Middle frontal gyrus (tissue), 1 donor: ENCODE results near the gene CRX.
"Not testable (repeated sequence)": the region's sequence is repeated elsewhere in the genome, so short reads cannot be mapped to it uniquely, and the experiment has no call there.

ENCODE experiments used
- DNase-seq: peaks from one replicate; pipeline ENCODE4 v3.0.0-alpha.2; 2015; ENCODE audit warnings: low spot score; ENCODE audit errors: extremely low spot score

CRX gene

DNA sequence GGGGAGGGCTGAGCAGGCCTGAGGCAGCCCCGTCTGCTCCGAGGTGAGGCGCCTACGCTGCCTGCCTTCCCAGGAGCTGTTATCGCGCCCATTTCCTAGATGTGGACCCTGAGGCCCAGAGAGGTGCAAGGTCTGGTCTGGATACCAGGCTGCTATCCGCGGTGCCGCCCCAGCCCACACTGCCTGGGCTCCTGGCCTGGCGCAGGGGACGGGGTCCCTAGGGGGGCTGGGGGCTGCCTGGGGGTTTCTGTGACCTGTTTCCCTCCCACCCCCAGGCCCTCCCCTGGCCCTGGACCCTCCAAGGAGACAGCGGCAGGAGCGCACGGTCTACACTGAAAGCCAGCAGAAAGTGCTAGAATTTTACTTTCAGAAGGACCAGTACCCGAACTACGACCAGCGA is 38.1 kb downstream of the CRX start:
- DNase-seq, result not testable (repeated sequence)

DNA sequence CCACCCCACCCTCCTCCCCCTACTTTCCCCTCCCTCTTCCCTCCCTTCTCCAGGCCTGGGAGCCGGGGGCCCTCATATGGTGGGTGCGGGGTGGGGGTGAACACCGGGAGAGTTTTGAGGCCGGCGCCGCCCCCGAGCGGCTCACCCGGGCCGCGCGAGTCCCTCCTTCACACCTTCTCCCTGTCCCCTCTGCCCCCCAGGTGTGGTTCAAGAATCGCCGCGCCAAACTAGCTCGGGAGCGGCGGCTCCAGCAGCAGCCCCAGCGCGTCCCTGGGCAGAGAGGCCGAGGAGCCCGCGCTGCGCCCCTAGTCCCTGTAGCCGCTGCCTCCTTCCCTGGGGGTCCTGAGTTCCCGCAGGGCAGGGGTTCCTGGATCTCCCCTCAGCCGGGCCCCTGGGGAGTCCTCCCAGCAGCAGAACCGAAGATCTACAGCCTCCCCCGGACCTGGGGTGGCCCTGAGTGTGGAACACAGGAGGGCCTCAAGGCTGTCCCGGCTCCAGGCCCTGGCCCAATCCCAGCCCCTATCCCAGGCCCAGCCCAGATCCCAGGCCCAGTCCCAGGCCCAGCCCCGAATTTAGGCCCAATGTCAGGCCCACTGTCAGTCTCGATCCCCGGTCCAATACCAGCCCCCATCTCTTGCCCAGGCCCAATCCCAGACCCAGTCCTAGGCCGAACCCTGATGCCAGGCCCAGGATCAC is 39.0 kb downstream of the CRX start:
- no peak for DNase-seq

DNA sequence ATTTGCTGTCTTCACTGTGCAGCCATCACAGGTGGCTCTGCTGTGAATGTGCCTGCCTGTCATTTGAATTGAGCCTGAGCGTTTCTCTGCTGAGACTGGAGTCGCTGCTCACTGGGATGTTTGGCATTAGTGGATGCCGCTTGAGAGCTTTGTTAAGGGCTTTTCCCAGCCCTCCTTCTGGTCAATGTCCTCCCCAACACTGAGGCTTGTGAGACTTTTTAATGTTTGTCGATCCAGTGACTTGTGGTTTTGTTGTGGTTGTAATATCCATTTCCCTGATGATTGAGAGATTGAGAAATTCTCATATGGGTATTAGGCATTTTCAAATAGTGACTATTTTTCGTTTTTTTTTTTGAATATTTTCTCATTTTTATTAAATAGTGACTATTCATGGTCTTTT is 39.9 kb downstream of the CRX start:
- no peak for DNase-seq

DNA sequence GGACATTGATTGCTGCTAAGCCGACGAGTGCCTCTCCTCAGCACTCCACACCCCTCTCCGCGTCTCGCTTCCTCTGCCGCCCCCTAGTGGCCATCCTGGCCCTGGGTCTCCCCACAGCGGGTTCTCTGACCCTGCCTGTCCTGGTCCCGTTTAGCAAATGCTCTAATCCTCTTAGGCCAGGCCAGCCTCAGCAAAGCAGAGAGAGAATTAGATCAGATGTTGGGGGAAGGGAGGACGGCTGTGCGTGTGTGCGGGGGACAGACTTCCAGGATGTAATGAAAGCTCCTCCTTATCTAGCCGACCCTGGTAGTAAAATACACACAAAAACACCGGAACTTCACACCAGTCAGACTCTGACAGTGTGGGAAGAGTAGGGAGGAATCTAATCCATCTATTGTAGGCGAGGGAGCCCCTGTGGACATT is 41.8 kb downstream of the CRX start:
- DNase-seq, result peak; percentile 12

DNA sequence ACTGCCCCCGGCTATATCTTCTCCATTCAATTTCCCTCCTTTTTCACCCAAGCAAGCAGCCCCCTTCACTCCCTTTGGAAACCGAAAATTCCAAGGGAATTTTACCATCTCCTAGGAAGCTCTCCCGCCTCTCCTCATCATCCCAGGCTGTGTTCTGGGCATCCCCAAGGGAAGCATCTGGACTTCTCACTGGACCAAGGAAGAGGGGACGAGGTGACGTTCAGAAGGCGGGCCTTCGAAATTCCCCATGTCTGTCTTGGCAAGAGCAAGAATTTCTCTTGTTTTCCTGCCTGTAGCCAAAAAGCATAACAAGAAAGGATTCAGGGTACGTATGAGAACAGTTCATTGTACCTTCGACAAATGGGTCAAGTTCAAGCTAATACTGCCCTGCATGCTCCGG is 43.4 kb downstream of the CRX start:
- DNase-seq, result no peak

DNA sequence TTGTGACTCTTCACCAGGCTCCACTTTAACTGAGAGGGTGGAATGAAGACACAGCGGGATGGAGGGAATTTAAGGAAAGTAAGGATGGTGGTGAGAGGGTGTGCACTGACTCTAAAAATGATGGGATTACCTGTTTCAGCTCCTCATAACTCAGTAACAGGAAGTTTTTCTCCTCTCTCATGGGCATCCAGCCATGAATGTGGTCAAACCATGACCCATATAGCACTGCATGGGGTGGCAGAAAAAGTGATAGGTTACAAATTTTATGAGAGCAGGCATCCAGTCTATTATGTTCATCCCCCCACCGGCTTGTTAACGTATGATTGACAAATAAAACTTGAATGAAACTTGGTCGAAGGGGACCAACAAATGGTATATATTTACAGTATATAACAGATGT is 57.2 kb downstream of the CRX start:
- DNase-seq, result no peak

DNA sequence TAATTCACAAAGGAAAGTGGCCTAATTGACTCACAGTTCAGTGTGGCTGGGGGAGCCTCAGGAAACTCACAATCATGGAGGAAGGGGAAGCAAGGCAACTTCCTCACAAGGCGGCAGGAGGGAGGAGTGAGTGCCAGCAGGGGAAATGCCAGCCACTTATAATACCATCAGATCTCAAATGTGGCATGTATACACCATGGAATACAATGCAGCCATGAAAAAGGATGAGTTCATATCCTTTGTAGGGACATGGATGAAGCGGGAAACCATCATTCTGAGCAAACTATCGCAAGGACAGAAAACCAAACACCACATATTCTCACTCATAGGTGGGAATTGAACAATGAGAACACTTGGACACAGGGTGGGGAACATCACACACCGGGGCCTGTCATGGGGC is 57.6 kb downstream of the CRX start:
- DNase-seq, result not testable (repeated sequence)

DNA sequence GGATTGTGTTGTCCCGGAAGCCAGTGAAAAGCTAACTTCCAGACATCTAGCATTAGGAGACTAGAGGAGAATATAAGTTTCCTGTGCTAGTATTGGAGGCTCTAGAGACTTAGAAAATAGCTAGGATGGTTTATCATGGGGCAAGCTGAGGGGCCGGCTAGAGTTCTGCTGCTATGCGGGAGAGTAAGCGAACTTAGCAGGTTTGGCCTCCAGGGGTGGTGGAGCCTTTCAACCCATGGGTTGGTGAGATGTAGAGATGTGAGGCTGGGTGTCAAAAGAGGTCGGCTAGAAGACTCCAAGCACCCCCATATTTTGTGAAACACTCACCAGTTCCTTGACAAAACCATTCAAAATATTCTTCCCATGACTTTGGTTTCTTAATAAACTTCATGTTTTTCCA is 60.0 kb downstream of the CRX start:
- no peak for DNase-seq

DNA sequence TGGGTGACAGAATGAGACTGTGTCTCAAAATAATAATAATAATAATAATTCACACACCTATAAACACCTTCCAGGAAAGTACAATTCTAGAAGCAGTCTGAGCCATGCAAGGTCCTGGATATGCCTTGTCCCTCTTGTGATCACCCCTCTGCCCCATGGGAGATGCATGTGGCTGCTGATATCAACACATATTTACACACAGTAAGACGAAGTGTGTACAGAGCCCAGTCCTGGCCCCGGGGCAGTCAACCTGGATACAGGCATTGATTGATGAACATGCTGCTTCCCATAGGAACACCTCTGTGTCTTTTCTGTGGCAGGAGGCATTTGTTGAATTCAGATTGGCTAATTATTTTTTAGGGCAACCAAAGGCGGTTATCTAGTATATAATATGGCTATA is 61.2 kb downstream of the CRX start:
- no peak for DNase-seq

DNA sequence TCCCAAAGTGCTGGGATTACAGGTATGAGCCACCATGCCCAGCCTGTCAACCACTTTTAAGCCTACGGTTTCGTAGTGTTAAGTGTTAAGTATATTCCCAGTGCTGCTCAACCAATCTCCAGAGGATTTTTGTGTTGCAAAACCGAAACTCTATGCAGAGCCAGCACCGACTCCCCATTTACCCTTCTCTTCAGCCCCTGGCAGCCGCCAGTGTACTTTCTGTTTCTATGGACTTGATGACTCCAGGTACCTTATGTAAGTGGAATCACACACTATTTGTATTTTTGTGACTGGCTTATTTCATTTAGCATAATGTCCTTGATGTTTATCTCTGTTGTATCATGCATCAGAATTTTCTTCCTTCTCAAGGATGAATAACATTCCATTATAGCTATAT is 63.3 kb downstream of the CRX start:
- DNase-seq, result no peak

DNA sequence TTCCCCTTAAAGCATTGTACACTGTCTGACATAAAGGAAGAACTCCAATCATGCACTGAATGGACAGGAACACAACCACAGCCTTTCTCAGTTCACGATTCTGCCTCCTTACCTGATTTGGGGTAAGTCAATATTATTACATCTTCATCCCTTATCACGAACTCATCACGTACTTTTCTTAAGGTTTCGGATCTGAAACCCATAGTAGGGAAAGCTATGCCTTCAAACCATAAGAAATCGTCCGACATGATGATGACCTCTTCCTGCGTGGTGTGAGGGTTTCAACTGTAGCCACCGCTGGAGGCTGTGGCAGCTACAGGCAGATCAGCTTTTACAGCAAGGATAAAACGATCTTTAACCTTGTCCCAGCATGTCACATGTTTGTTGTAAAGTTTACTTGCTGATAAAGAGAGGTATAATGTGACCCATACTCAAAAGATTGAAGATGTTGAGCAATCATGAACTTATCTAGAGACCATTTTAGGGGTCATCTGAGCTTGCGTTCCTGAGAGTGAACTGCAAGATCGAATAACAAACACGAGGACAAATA is 64.3 kb downstream of the CRX start, which contains the start of gene SULT2A1:
Gene SULT2A1, minus strand, starts transcription at position 306 of the 550 bp plus-strand sequence. Its CDS starts 58 bp downstream, at position 248.
- no peak for DNase-seq

DNA sequence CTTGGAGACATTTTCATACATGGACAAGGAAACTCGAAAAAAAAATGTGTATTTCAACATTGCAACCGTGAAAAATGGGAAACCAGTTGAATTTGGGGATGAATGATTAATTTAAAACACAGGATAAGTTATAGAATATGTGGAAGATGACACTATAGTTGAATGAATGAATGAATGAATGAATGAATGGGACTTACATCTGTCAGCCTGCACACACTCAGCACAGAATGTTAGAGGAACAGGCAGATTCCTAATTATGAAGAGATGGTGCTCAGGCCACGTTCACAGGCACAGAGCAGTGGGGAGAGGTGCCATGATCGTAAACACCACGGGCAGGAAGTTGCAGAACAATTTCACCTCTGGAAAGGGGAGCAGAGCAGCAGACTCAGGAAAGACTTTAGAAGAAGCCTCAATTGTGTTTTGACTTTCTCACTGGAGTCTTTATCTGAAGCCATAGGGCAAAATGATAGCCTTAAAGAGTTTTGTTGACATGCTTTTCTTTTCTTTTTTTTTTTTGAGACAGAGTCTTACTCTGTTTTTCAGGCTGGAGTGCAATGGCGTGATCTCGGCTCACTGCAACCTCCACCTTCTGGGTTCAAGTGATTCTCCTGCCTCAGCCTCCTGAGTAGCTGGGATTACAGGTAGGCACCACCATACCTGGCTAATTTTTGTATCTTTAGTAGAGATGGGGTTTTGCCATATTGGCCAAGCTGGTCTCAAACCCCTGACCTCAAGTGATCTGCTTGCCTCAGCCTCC is 69.3 kb downstream of the CRX start:
- DNase-seq, result no peak

DNA sequence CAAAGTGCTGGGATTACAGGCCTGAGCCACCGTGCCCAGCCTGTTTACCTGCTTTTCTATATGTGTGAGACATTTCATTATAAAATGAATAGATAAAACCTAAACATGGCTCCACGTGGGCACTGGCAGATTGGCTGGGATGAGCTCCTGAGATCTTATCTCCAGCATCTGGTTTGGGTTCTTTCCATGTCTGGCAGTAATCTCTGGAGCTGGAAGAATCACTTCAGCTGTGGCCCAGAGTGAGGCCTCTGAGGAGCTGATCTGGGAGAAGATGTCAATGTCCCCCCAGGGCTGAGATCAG is 69.8 kb downstream of the CRX start:
- no peak for DNase-seq

DNA sequence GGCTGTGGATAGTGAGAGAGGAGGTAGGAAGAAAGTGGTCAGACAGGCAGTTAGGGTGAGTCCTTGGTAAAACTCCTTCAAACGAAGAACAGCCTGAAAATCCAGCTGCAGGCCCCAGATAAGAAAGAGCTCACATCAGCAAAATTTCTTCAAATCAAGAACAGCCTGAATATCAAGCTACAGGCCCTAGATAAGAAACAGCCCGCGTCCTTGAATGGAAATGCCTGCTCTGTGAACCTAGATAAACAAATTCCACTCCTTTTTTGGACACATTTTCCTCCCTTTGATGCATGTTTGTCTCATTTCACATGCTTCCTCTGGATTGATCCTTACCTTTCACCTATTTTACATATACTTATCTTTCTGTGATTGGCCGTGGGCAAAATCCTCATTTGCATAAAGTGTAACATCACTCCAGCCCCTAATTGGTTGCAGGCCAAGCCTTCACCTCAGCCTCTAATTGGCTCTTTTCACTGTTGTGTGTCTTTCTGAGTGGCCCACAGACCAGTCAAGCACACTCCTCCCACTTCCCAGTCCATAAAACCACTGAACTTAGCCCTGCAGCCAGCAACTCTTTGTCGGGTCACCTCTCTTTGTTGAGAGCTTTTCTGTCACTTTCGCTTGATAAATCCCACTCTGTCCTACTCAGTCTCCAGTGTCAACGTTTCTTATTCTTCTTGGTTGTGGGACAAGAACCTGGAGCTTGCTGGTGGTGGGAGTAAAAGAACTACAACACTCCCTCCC is 70.4 kb downstream of the CRX start:
- no peak for DNase-seq
